Kidney epithelial cell (primary cell): ENCODE results near the gene C1QTNF12. TPM values are rescaled to one million over a fixed set of nuclear protein-coding genes. Genes with fewer than 3 reads are reported as not detected.

Experiments
- DNase-seq: peaks from one replicate; pipeline ENCODE4 v3.0.0-alpha.2; 2010; ENCODE audit warnings: low read depth
- H3K27me3 ChIP-seq: 2 replicates; pipeline ENCODE4 v1.6.0; 2011; ENCODE audit warnings: low read length; ENCODE audit not compliant: control insufficient read depth, insufficient read depth
- H3K36me3 ChIP-seq: 2 replicates; pipeline ENCODE4 v1.5.1; 2011; ENCODE audit warnings: low read length; ENCODE audit not compliant: control insufficient read depth, insufficient read depth
- H3K4me3 ChIP-seq: 2 replicates; pipeline ENCODE4 v1.5.1; 2011; ENCODE audit warnings: low read depth, mild to moderate bottlenecking, control low read depth, low read length
- total RNA-seq: library from RNA; depleted of rRNA; stranded (reverse); fragments of >200 nt; gene quantifications from 2 replicates; pipeline ENCODE4 v1.2.3, GENCODE V29; 2015
- TF ChIP-seq, protein P1 (sequence below): IDR thresholded peaks from 2 replicates; pipeline ENCODE4 v1.5.1; 2011; ENCODE audit warnings: mild to moderate bottlenecking, moderate library complexity, low read length, control low read depth, inconsistent platforms; ENCODE audit not compliant: insufficient read depth, poor library complexity, severe bottlenecking

The C1QTNF12 gene
- total RNA-seq, 1 donor from 2014 or later = 0.88 TPM

DNA sequence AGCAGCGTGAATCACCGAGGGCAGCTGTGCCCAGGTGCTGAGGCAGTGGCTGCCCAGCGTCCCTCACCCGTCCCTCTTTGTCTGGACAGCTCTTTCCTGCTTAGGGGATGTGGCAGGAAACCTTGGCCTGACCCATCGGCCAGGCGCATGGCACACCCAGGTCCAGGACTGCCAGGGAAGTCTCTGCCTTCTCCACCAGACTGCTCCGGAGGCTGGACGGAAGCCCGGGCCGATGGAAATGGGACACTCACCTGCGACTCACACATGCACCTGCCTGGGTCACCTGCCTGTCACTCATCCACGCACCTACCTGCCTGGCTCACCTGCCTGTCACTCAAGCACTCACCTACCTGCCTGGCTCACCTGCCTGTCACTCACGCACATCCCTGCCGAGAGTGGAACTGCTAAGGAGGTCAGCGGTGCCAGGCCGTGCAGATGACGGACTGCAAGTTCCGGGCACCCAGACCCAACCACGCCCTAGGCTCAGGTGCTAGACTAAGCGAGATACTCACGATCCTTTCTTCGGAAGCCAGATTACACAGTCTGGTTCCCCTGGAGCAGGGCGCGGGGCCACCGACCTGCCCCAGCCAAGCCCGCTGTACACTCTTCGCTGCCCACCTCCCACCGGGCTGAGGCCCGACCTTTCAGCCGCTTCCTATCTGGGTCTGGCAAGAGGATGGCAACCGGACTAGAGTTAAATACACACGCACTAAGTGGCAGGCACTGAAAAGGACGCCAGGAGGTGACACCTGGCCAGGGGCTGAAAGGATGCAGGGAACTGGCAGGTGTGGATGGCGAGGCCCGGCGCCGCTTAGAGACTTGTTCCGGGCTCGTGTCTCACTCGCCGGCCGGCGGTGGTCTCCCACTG is 26.1 kb upstream of the C1QTNF12 start:
- no peak for DNase-seq
- TF ChIP-seq, protein P1, sequence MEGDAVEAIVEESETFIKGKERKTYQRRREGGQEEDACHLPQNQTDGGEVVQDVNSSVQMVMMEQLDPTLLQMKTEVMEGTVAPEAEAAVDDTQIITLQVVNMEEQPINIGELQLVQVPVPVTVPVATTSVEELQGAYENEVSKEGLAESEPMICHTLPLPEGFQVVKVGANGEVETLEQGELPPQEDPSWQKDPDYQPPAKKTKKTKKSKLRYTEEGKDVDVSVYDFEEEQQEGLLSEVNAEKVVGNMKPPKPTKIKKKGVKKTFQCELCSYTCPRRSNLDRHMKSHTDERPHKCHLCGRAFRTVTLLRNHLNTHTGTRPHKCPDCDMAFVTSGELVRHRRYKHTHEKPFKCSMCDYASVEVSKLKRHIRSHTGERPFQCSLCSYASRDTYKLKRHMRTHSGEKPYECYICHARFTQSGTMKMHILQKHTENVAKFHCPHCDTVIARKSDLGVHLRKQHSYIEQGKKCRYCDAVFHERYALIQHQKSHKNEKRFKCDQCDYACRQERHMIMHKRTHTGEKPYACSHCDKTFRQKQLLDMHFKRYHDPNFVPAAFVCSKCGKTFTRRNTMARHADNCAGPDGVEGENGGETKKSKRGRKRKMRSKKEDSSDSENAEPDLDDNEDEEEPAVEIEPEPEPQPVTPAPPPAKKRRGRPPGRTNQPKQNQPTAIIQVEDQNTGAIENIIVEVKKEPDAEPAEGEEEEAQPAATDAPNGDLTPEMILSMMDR = no peak
- H3K27me3 ChIP-seq = no peaks in the 10 kb centered on the region

DNA sequence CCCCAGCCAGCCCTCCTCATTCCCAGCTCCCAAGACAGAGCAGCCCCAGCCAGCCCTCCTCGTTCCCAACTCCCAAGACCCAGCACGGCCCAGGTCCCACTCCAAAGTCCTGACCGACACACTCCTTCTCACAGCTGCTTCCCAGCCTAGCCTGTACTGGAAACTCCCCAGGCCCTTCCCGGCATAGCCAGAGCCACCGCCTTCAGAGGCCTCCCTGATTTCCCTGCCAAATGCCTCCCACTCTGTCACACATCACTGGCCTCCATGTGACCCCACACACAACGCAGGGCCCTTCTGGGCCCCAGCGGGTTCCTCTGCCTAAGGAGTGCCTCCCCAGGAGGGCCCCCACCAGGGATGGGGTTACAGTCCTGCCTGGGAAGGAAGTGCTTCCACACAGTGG is 24.3 kb upstream of the C1QTNF12 start:
- Histone ChIP-seq H3K4me3 (no peak overlapping the region), H3K36me3 (peaks cover 1% of the 10 kb centered on the region), H3K27me3 (no peaks in the 10 kb centered on the region)
- DNase-seq = no peak
- TF ChIP-seq, protein P1 = no peak

More for the DNA sequence above, 26.1 kb upstream of the C1QTNF12 start:
- Histone ChIP-seq H3K36me3 (no peaks in the 10 kb centered on the region), H3K4me3 (peak overlapping the region; percentile 91)

DNA sequence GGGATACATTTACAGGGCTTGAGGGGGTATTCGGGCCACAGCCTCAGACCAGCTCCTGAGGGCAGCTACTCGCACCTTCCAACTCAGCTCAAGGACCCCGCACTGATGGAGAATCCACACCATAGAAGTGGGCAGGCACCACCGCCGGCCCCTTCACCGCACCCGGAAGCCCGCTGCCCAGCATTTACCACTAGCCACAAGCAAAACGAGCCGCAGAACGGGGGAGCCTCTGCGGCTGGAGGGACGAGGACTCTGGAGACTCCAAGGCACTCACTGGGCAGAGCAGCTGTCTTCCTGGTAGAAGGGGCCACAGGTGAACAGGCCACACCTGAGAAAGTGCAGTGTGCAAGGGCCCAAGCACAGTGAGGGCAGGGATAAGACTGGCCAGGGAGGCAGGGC is 21.8 kb upstream of the C1QTNF12 start:
- TF ChIP-seq, protein P1 = no peak
- no peak for DNase-seq
- no peaks in the 10 kb centered on the region for H3K27me3 ChIP-seq
- H3K4me3 ChIP-seq = no peak overlapping the region
- peaks cover 1% of the 10 kb centered on the region for H3K36me3 ChIP-seq

DNA sequence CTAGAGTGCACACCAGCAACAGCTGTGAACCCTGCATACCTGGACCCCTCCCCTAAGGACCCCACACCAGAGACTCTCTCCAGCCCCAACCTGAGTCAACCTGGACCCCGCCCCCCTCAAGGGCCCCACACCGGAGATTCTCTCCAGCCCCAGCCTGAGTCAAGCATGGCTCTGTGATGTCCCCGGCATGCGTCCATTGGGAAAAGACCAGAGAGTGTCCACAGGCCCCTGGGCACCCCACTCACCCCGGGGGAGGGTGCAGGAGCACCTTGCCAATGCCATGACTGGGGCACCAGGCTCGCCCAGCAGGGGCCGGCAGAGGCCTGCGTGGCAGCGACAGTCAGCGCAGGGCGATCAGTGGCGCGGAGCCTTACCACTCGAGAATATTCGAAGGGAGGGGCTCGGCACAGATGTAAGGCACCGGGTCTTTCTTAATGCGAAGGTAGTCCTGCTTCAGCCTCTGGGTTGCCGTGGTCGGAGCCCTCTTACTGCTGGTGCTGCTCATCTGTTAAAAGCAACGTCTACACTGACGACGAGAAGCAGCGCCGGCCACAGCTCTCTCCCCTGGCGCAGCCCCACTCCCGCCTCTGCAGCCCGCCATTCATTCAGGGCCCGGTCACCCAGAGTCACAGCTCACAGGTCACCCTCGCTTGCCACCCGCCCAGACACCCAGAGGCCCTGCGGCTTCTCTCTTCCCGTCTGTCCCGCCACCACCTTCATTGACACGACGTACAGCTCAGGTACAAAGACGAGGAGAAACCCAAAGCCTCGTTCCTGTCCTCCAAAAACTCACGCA is 21.2 kb upstream of the C1QTNF12 start:
- Histone ChIP-seq H3K27me3 (no peaks in the 10 kb centered on the region), H3K36me3 (peaks cover 1% of the 10 kb centered on the region), H3K4me3 (no peak overlapping the region)
- TF ChIP-seq, protein P1 = no peak
- no peak for DNase-seq

DNA sequence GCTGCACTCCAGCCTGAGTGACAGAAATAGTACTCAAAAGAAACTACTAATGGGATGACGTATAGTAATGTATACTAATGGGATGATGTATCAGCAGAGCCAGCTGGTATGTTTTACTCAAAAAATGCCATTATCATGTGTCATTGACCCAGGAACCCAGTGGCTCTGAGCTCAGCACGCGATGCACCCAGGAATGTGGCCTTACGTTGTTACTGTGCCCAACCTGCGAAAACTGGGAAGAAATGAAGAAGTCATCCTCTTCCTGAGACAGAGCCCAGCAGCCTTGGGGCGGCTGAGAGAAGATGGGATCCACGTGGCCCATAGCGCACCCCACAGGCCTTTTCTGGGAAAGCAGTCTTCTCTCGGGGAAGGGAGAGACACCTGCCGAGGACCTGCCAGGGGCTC is 18.3 kb upstream of the C1QTNF12 start:
- TF ChIP-seq, protein P1 = peak; percentile 53
- Histone ChIP-seq H3K27me3 (no peaks in the 10 kb centered on the region), H3K4me3 (no peak overlapping the region), H3K36me3 (peaks cover 1% of the 10 kb centered on the region)
- DNase-seq = peak; percentile 88
